Heart right ventricle (tissue), 16 donors: ENCODE results near the gene SMIM38. TPM values are rescaled to one million over a fixed set of nuclear protein-coding genes. Genes with fewer than 3 reads are reported as not detected.

Experiments used
- ATAC-seq, 8 donors: fragments of 200-7000 bp; cut with Tn5 transposase; one replicate each; pipeline ENCODE4 v1.9.1; 2020; ENCODE audit warnings: mild to moderate bottlenecking in 8 of 8, moderate library complexity in 8 of 8, moderate number of reproducible peaks in 1 of 8
- DNase-seq, 2 donors: peaks; one replicate each; pipeline ENCODE4 v3.0.0-alpha.2; 2020
- H3K27ac ChIP-seq, 10 donors: fragments of 200-600 bp; sonication (generic) in 2 of 10; one replicate each; pipeline versions ENCODE4 v1.5.0 to v1.8.0; 2020 to 2022; ENCODE audit warnings: mild to moderate bottlenecking in 3 of 10
- H3K27me3 ChIP-seq, 7 donors: fragments of 200-600 bp; one replicate each; pipeline ENCODE4 v1.8.0; 2021 to 2022; ENCODE audit warnings: mild to moderate bottlenecking in 2 of 7
- H3K36me3 ChIP-seq, 9 donors: fragments of 200-600 bp; sonication (generic) in 1 of 9; one replicate each; pipeline versions ENCODE4 v1.5.0 to v1.8.0; 2020 to 2022; ENCODE audit warnings: mild to moderate bottlenecking in 2 of 9
- H3K4me1 ChIP-seq, 9 donors: fragments of 200-600 bp; sonication (generic) in 1 of 9; one replicate each; pipeline versions ENCODE4 v1.5.0 to v1.8.0; 2020 to 2022; ENCODE audit warnings: mild to moderate bottlenecking in 4 of 9
- H3K4me3 ChIP-seq, 10 donors: fragments of 200-600 bp; sonication (generic) in 2 of 10; one replicate each; pipeline versions ENCODE4 v1.5.0 to v1.8.0; 2020 to 2022; ENCODE audit warnings: mild to moderate bottlenecking in 7 of 10, moderate library complexity in 2 of 10
- H3K9me3 ChIP-seq, 11 donors: fragments of 200-600 bp in 10 of 11; sonication (generic) in 2 of 11; one replicate each; pipeline versions ENCODE4 v1.5.0 to v1.8.0; 2013 to 2022; ENCODE audit warnings: mild to moderate bottlenecking in 2 of 11, control low read depth in 1 of 11, moderate library complexity in 1 of 11
- CTCF ChIP-seq, 9 donors: fragments of 200-600 bp; sonication (generic) in 2 of 9; IDR thresholded peaks; one replicate each; pipeline versions ENCODE4 v1.5.0 to v1.8.0; 2021 to 2022; ENCODE audit warnings: antibody characterized with exemption in 9 of 9, mild to moderate bottlenecking in 5 of 9, moderate library complexity in 1 of 9
- WGBS, 2 donors: extraction: QIAGEN DNeasy Blood & Tissue Kit; methylation state at CpG; one replicate each; pipeline ENCODE4 v1.1.7; 2013; ENCODE audit warnings: inconsistent platforms in 1 of 2; 5-methylcytosine and 5-hydroxymethylcytosine counted together
- intact Hi-C, 10 donors: fragments of 100-400 bp; cut with DNase I; formaldehyde crosslinking; loops; one replicate each; pipeline versions ENCODE4 v1.11.1 to v1.14.2; 2022
- polyA plus RNA-seq, 2 donors: library from polyadenylated mRNA; stranded (reverse); fragments of 200-250 nt; gene quantifications; one replicate each; pipeline ENCODE4 v1.2.3, GENCODE V29; 2013
- total RNA-seq, 10 donors: library from RNA; stranded (reverse); fragmentation: NEBNext Ultra II Directional in 3 of 10; extraction: Animal tissue kit (Norgen Biotek cat#: 25700) in 3 of 10; gene quantifications; one replicate each; pipeline versions ENCODE4 v1.2.1 to v1.2.4, GENCODE V29; 2021 to 2023
- donor health status: Arrhythmogenic right ventricular cardiomyopathy.
- donor health status: ischemic (EF 13 %, LVEDD 7.1; RV severe dilation, severe dysfunction).
- donor health status: healthy with polysubstance abuse.
- donor health status: DM: no; HTN: yes; CAD: no.
- donor health status: DM: no; HTN: no; CAD: no.
- donor health status: ischemic (EF 25% LVEDD 6.9; RV normal size, moderate dysfunction).
- donor health status: ischemic (EF 25% LVEDD 5.7; RV mildly dilated, moderate dysfunction).
- donor health status: healthy.
- donor health status: DM: yes; HTN: yes; CAD: no.
- donor health status: Ischemic cardiomyopathy.
- donor health status: ischemic (EF 35%, LVEDD 5.7; RV mildly dilated, moderate dysfunction).
- donor health status: nonischemic (EF 11% LVEDD 7.7; RV severe dilation, severe dysfunction).
- donor health status: DM: yes; HTN: yes; CAD: no.
- donor health status: PGD.
- donor health status: ischemic (EF 29% LVEDD 5.4; RV normal size, mild dysfunction).
- donor health status: nonischemic (EF 23%, LVEDD 6.1; RV moderate dilation, normal function).

SMIM38 gene
- total and polyA plus RNA-seq, 12 donors, result 0.07 to 0.56 (median 0.18) TPM; not detected in 1

GRCh38 chr11:69129647-69130046 lies 26.1 kb upstream of the SMIM38 start:
- ATAC-seq, result no peak
- Histone ChIP-seq H3K4me3 (no peak overlapping the region), H3K27ac (no peak overlapping the region), H3K27me3 (no peaks in the 10 kb centered on the region), H3K4me1 (peaks cover 5 to 32% (median 16%) of the 10 kb centered on the region in 9 donors), H3K36me3 (no peaks in the 10 kb centered on the region), H3K9me3 (peaks cover 0 to 29% (median 6%) of the 10 kb centered on the region in 11 donors)
- TF ChIP-seq CTCF (IDR thresholded peaks at IDR 0.05), result no peak
- 97 to 98% methylated on average over 7 of the region's 7 CpGs for WGBS, 2 donors
- intact Hi-C loops, result loop anchor here in 9 of 10 donors (2.0 to 10.0 kb wide), 10 partner anchors 83 to 515 kb away; partner anchors contain the start of genes MYEOV (in 4 of the 9), CCND1 (in 2 of the 9) and LINC01488 (in 1 of the 9)
- DNase-seq, result no peak

GRCh38 chr11:69130654-69131053 lies 25.1 kb upstream of the SMIM38 start:
- Histone ChIP-seq H3K4me3 (no peak overlapping the region), H3K9me3 (peaks cover 0 to 29% (median 6%) of the 10 kb centered on the region in 11 donors), H3K27me3 (no peaks in the 10 kb centered on the region), H3K4me1 (peaks cover 5 to 32% (median 16%) of the 10 kb centered on the region in 9 donors), H3K27ac (peak overlapping the region in 5 of 10 donors; percentile 23 to 72 (median 45)), H3K36me3 (no peaks in the 10 kb centered on the region)
- intact Hi-C loops, result loop anchor here in 7 of 10 donors (2.0 to 10.0 kb wide), 9 partner anchors 82 to 514 kb away; partner anchors contain the start of genes CCND1 (in 2 of the 7), MYEOV (in 2 of the 7) and LINC01488 (in 1 of the 7)
- peak in 1 of 8 donors; percentile 4 for ATAC-seq
- no peak for DNase-seq
- WGBS, 2 donors, result 58 to 61% methylated on average over 9 of the region's 9 CpGs
- no peak for TF ChIP-seq CTCF (IDR thresholded peaks at IDR 0.05)

- 54 to 57% methylated on average over 11 of the region's 11 CpGs for WGBS, 2 donors
- H3K36me3 ChIP-seq, result no peaks in the 10 kb centered on the region
- ATAC-seq (peak; percentile 60 to 90 (median 83)), DNase-seq (peak; percentile 37 to 50)
- H3K27ac ChIP-seq, result peak overlapping the region in 6 of 10 donors; percentile 1 to 72 (median 39)
- intact Hi-C loops, result loop anchor here in 7 of 10 donors (2.0 to 10.0 kb wide), 9 partner anchors 81 to 514 kb away; partner anchors contain the start of genes CCND1 (in 2 of the 7), MYEOV (in 2 of the 7) and LINC01488 (in 1 of the 7)
- TF ChIP-seq CTCF (IDR thresholded peaks at IDR 0.05), result no peak
- H3K27me3 ChIP-seq, result no peaks in the 10 kb centered on the region
- peaks cover 5 to 32% (median 16%) of the 10 kb centered on the region in 9 donors for H3K4me1 ChIP-seq
- peaks cover 0 to 29% (median 6%) of the 10 kb centered on the region in 11 donors for H3K9me3 ChIP-seq
- no peak overlapping the region for H3K4me3 ChIP-seq
Measured at GRCh38 chr11:69131121-69131566, 24.6 kb upstream of the SMIM38 start.

GRCh38 chr11:69131644-69132300 lies 24.0 kb upstream of the SMIM38 start:
- Histone ChIP-seq H3K27me3 (no peaks in the 10 kb centered on the region), H3K27ac (peak overlapping the region in 5 of 10 donors; percentile 23 to 72 (median 45)), H3K4me1 (peaks cover 5 to 26% (median 16%) of the 10 kb centered on the region in 9 donors), H3K9me3 (peaks cover 0 to 29% (median 6%) of the 10 kb centered on the region in 11 donors), H3K4me3 (no peak overlapping the region), H3K36me3 (no peaks in the 10 kb centered on the region)
- peak; percentile 65 to 95 (median 85) for TF ChIP-seq CTCF (IDR thresholded peaks at IDR 0.05)
- intact Hi-C loops, result loop anchor here in 7 of 10 donors (2.0 to 10.0 kb wide), 9 partner anchors 81 to 513 kb away; partner anchors contain the start of genes CCND1 (in 2 of the 7), MYEOV (in 2 of the 7) and LINC01488 (in 1 of the 7)
- 50% methylated on average over 15 of the region's 15 CpGs for whole genome bisulfite sequencing, 2 donors
- ATAC-seq, result peak; percentile 79 to 90 (median 85)
- peak; percentile 58 to 76 for DNase-seq
